Measurements from ENCODE around the gene ATM.

DNA sequence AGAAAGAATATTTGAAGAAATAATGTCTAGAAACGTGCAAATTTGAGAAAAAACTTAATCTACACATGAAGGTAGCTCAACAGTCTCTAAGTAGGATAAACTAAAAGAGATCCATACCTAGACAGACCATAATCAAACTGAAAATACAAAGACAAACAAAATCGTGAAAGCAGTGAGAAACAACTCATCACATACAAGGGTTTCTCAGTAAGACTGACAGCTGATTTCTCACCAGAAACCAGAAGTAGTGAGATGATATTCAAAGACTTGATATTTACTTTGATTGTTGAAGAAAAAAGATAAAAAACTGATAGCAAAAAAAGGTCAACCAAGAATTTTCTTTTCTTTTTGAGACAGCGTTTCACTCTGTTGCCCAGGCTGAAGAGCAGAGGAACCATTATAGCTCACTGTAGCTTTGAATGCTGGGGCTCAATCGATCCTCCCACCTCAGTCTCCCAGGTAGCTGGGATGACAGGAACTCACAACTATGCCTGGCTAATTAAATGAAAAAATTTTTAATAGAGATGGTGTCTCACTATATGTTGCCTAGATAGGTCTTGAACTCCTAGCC, 17.9 kb upstream of the ATM start:
- TF ChIP-seq CTCF (IDR thresholded peaks at IDR 0.05) (no peak), POLR2A (IDR thresholded peaks at IDR 0.05) (no peak)

Data from Peyer's patch (tissue), 4 donors.